Lower leg skin (tissue), 3 donors: Measurements from ENCODE around the gene INPP4A.

Experiments
- POLR2A ChIP-seq, 2 donors: fragments of 450-650 bp; IDR thresholded peaks; one replicate each; pipeline ENCODE4 v1.6.1; 2016 to 2017; ENCODE audit warnings: antibody characterized with exemption in 2 of 2, mild to moderate bottlenecking in 1 of 2, moderate library complexity in 1 of 2
- TF ChIP-seq, protein P1 (sequence below), 3 donors: fragments of 450-650 bp; IDR thresholded peaks; one replicate each; pipeline ENCODE4 v1.5.1; 2016; ENCODE audit warnings: antibody characterized with exemption in 3 of 3, mild to moderate bottlenecking in 3 of 3, moderate library complexity in 2 of 3

DNA sequence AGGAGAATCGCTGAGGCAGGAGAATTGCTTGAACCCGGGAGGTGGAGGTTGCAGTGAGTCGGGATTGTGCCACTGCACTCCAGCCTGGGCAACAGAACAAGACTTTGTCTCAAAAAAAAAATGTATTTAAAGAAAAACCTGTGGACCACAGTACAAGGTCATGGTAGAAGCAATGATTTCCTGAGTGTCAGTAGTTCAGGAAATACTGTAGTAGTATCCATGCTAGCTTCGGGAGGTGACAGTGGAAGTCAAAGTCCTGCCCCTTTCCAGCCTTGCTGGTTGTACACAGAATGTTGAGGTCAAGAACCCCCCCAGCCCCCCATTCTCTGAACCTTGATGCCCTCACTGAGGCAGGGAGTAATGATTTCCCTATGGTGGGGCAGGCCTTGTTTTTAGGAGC, 56.6 kb downstream of the INPP4A start:
- TF ChIP-seq, protein P1, sequence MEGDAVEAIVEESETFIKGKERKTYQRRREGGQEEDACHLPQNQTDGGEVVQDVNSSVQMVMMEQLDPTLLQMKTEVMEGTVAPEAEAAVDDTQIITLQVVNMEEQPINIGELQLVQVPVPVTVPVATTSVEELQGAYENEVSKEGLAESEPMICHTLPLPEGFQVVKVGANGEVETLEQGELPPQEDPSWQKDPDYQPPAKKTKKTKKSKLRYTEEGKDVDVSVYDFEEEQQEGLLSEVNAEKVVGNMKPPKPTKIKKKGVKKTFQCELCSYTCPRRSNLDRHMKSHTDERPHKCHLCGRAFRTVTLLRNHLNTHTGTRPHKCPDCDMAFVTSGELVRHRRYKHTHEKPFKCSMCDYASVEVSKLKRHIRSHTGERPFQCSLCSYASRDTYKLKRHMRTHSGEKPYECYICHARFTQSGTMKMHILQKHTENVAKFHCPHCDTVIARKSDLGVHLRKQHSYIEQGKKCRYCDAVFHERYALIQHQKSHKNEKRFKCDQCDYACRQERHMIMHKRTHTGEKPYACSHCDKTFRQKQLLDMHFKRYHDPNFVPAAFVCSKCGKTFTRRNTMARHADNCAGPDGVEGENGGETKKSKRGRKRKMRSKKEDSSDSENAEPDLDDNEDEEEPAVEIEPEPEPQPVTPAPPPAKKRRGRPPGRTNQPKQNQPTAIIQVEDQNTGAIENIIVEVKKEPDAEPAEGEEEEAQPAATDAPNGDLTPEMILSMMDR (IDR thresholded peaks at IDR 0.05) = no peak
- no peak for TF ChIP-seq POLR2A (IDR thresholded peaks at IDR 0.05)
